Mesangial cell (primary cell): Measurements from ENCODE around the gene HPCA. TPM values are rescaled to one million over a fixed set of nuclear protein-coding genes. Genes with fewer than 3 reads are reported as not detected.

Experiments used
- total RNA-seq: library from RNA; depleted of rRNA; stranded (reverse); fragments of >200 nt; gene quantifications from 2 replicates; pipeline ENCODE4 v1.2.3, GENCODE V29; 2015

Gene HPCA
- 1.1 TPM in 1 of 2 replicates, not detected in the other for total RNA-seq

GRCh38 chr1:32886004-32886827 lies at the start of gene HPCA:
Gene HPCA (plus strand): TSS chr1:32886491. CDS start chr1:32888899, 2,408 bp downstream.

GRCh38 chr1:32870615-32871363 lies 15.5 kb upstream of the HPCA start, which contains the start of gene FNDC5:
Gene FNDC5 (minus strand): TSS chr1:32870912.

GRCh38 chr1:32900956-32901822 lies 14.9 kb downstream of the HPCA start, which contains the start of gene TMEM54:
Gene TMEM54 (minus strand): TSS chr1:32901389. CDS start chr1:32901238, 151 bp downstream.

Other genes with a start within 250 kb of the HPCA start
- 18.7 and 18.8 TPM in 2 replicates for gene ZBTB8OS, start 235.9 kb upstream of the HPCA start, total RNA-seq
- gene RBBP4, start 235.3 kb upstream of the HPCA start, total RNA-seq = 165 and 184 TPM in 2 replicates
- 13.5 and 19.3 TPM in 2 replicates for gene SYNC, start 183.7 kb upstream of the HPCA start, total RNA-seq
- gene YARS1, start 69.1 kb upstream of the HPCA start, total RNA-seq = 82.0 and 114 TPM in 2 replicates
- 11.7 and 12.8 TPM in 2 replicates for gene S100PBP, start 68.8 kb upstream of the HPCA start, total RNA-seq
- gene FNDC5, start 15.6 kb upstream of the HPCA start, total RNA-seq = 0.51 and 0.81 TPM in 2 replicates
- gene TMEM54, start 14.9 kb downstream of the HPCA start, total RNA-seq = 109 and 130 TPM in 2 replicates
- gene RNF19B, start 78.3 kb downstream of the HPCA start, total RNA-seq = 18.4 and 25.5 TPM in 2 replicates
- 113 and 167 TPM in 2 replicates for gene AK2, start 150.4 kb downstream of the HPCA start, total RNA-seq
- gene AZIN2, start 194.7 kb downstream of the HPCA start, total RNA-seq = 2.4 and 9.6 TPM in 2 replicates